Measurements from ENCODE around the gene FASN.

The FASN gene

DNA sequence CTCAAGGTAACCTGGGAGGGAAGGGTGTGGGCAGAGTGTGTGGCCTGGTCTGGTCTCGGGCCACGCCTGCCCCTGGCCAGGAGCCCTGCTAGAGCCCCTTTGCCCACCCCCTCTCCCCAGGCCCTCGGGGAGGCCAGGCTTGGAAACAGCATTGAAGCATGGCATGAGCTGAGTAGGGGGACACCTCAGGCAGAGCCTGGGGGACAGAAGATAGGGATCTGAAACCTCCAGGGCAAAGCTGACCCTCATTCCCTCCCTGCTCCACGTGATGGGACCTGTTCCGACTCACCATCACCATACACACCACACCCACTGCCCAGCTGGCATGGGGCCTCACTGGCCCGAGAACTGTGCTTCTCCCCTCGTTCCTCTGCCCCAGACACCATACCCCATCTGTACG is 48.9 kb downstream of the FASN start:
- no peak for TF ChIP-seq CTCF (IDR thresholded peaks at IDR 0.05; ENCODE audit: insufficient read depth, low read depth, low read length, missing control alignments)
- H3K4me3 ChIP-seq (ENCODE audit: low read length) = no peak overlapping the region
- DNase-seq (ENCODE audit: low read depth) = no peak

DNA sequence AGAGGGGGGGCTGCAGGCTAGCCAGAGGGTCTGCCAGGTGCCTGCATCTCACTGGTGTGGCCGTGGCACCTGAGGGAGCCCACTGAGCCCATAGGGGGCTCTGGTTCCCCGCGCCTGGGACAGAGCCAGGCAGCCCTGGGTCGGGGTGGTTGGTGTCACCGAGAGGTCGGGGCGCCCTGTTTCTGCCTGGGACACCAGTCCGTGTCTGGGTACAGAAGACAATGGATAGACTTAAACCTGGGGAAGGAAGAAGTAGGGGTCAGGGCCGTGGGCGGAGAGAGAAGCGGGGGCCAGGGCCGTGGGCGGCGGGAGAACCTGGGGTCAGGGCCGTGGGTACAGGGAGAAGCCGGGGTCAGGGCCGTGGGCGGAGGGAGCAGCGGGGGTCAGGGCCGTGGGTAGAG is 49.5 kb downstream of the FASN start:
- TF ChIP-seq CTCF (IDR thresholded peaks at IDR 0.05; ENCODE audit: insufficient read depth, low read depth, low read length, missing control alignments) = no peak
- DNase-seq (ENCODE audit: low read depth) = no peak

GRCh38 chr17:82047914-82048570 is 50.0 kb downstream of the FASN start:
- TF ChIP-seq CTCF (IDR thresholded peaks at IDR 0.05; ENCODE audit: insufficient read depth, low read depth, low read length, missing control alignments) = no peak
- no peak for DNase-seq (ENCODE audit: low read depth)
- no peak overlapping the region for H3K4me3 ChIP-seq (ENCODE audit: low read length)

More for the DNA sequence above, 49.5 kb downstream of the FASN start:
- no peak overlapping the region for H3K4me3 ChIP-seq (ENCODE audit: low read length)

GRCh38 chr17:82047379-82047778 is 50.7 kb downstream of the FASN start:
- no peak overlapping the region for H3K4me3 ChIP-seq (ENCODE audit: low read length)
- DNase-seq (ENCODE audit: low read depth) = no peak
- TF ChIP-seq CTCF (IDR thresholded peaks at IDR 0.05; ENCODE audit: insufficient read depth, low read depth, low read length, missing control alignments) = no peak

DNA sequence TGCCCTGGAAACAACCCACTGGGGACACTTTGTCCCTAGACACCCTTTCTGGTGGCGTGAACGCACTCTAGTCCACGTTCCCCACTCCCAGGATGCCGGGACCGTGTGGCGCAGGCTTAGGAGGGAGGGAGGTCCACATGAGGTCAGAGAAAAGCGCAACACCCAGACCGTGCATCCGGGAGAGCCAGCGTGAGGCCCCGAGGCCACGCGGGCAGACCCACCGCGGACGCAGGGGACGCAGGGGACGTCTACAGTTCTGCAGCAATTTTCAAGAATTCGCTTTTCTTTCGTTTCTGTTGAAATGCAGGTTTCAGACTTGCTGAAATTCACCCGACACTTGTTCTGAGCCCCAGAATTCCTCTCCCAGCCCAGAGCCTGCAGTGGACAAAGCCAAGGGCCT is 51.1 kb downstream of the FASN start:
- no peak overlapping the region for H3K4me3 ChIP-seq (ENCODE audit: low read length)
- no peak for DNase-seq (ENCODE audit: low read depth)
- TF ChIP-seq CTCF (IDR thresholded peaks at IDR 0.05; ENCODE audit: insufficient read depth, low read depth, low read length, missing control alignments) = no peak

DNA sequence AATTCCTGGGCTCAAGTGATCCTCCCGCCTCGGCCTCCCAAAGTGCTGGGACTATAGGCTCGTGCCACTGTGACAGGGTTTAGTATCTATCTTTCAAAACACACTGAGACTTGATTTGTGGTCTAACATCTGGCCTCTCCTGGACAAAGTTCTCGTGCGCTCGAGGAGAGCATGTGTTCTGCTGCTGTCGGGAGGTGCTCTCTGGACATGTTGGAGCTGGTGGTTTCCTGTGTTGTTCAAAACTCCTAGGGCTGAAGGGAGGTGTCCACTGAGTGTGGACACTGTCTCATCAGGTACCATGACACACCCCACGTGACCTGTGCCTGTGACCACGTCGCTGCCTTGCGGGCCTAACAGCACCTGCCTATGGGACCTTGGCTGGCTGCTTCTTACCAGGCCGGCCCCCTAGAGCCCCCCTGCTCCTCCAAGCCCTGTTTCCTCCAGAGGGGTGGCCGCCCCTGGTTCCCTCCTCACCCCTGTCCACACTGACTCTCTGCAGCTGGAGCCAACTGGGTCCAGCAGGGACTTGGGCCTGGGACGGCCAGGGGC is 52.0 kb downstream of the FASN start:
- TF ChIP-seq CTCF (IDR thresholded peaks at IDR 0.05; ENCODE audit: insufficient read depth, low read depth, low read length, missing control alignments) = no peak
- DNase-seq (ENCODE audit: low read depth) = no peak
- H3K4me3 ChIP-seq (ENCODE audit: low read length) = no peak overlapping the region

DNA sequence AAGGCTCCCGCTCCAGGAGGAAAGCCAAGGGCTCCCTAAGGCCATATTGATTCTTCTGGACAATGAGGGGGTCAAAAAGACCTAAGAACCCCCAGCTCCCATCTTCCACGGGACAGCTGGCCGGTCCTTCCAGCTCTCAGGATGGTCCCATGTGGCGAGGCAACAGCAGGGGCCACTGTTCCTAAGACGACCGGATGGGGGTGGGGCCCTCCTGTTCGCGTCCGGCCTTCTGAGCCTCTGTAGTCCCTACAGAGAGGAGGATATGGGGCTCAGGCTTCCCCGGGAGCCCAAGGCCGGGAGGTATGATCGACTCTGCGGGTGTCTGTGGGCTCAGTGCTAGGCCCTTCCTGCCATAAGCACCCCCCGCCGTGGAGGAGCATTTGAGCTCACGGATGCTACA is 54.5 kb downstream of the FASN start:
- no peak for TF ChIP-seq CTCF (IDR thresholded peaks at IDR 0.05; ENCODE audit: insufficient read depth, low read depth, low read length, missing control alignments)
- no peak overlapping the region for H3K4me3 ChIP-seq (ENCODE audit: low read length)
- no peak for DNase-seq (ENCODE audit: low read depth)

Data from epithelial cell of esophagus (primary cell).